Cerebellar nuclear complex (tissue), 1 donor: ENCODE data around the gene PLCL2.
"Not testable (repeated sequence)": the region's sequence is repeated elsewhere in the genome, so short reads cannot be mapped to it uniquely, and the experiment has no call there.

ENCODE experiments used
- DNase-seq, 2 experiments: peaks; one replicate each; lab custom pipeline; 2025; lab: John Stamatoyannopoulos, UW

PLCL2 gene

DNA sequence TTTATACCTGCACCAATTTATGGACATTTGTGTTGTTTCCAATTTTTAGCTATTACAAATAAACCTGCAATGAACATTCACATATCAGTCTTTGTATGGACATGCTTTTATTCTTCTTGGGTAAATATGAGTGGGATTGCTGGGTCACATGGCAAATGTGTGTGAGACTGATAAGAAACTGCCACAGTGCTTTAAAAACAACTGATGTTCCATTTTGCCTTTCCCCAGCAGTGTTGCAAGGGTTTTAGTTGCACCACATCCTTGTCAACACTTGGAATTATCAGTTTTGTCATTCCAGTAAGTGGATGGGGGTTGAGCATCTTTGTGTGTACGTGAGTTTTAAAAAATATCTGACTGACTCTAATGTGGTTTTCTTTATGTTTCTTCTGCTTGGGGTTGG, 191.2 kb downstream of the PLCL2 start:
- no peak for DNase-seq

DNA sequence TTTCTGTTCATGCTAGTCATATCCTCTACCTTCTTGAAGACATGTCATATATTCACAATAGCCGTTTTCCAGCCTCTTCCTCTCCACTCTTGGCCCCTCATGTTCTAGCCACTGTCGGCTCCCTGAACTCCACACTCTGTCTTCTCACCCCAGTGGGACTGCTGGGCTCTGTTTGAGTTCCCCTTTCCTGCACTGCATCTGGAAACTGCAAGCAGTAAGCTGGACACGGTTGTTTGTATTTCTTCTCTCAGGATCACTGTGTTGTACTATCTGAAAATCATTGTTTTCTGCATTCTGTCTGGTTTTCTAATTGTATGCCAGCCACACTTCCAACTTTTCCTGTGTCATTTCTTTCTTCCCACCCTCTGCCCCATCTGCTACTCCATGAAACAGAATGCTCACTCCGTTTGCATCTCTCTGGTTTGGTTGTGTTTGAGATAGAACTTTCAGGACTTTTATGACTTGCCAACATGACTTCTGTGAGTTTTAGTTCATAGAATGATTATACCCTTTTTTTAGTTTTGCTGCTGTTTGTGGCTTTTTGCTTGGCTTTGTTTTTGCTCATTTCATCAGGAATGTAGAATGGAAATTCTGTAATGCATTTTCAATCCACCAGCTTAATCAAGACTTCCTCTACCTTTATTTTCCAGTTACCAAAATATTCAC, 192.3 kb downstream of the PLCL2 start:
- DNase-seq: no peak

GRCh38 chr3:17077606-17078005, 192.9 kb downstream of the PLCL2 start:
- DNase-seq: no peak

- DNase-seq: no peak
Measured at GRCh38 chr3:17078926-17079465, 194.2 kb downstream of the PLCL2 start.

- no peak for DNase-seq
Measured at GRCh38 chr3:17079933-17080332, 195.2 kb downstream of the PLCL2 start.

- DNase-seq: no peak
Measured at GRCh38 chr3:17081520-17081919, 196.8 kb downstream of the PLCL2 start.

- DNase-seq: no peak
Measured at GRCh38 chr3:17087509-17087908, 202.8 kb downstream of the PLCL2 start.

GRCh38 chr3:17088017-17088416, 203.3 kb downstream of the PLCL2 start:
- no peak for DNase-seq

- DNase-seq: no peak
Measured at GRCh38 chr3:17088602-17089313, 204.0 kb downstream of the PLCL2 start.

DNA sequence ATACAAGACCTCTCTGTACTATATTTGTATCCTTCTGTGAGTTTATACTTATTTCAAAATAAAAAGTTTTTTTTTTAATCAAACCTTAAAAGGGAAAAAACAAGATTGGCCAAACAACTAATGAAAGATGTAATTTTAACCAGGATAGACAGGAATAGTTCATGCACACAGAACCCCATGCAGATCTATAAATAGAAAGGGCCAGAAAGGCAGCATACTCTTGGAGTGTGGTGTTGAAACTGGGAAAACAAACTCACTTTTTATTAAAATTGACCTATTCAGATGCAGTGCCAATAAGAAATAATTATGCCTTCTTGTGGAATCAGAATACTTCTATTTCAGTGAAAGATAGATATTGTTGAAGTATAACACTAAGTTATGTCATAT, 204.6 kb downstream of the PLCL2 start:
- no peak for DNase-seq

DNA sequence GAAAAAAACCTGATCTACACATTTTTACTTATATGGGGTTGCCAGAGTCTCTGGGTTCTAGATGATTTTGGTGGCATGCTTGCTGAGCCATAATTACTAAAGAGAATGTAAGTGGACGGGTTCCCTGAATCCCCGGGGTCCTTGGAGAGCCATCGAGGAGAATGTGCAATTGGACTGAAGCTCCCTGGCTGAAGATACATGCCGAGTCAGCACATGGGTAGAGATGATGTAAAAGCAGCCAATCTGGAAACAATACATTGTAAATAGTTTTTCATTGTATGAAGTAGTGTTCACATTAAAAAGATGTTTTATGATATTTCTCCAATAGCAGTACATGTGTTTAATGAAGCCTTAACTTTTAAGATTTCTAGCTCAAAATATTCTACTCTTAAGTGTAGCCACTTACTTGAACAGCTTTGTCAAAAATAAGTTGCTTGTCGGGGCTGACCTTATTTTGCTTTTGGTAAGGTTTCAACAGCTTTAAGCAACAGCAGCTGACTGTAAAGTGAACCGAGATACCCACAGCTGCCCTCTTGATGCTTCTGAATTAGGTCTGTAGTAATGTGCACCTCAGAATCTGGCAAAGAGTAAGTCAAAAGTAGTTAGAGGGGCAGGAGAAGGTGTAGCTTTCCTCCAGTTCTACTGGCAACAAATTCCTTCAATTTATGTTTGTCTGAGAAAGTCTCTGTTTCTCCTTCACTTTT, 205.7 kb downstream of the PLCL2 start:
- DNase-seq: no peak

DNA sequence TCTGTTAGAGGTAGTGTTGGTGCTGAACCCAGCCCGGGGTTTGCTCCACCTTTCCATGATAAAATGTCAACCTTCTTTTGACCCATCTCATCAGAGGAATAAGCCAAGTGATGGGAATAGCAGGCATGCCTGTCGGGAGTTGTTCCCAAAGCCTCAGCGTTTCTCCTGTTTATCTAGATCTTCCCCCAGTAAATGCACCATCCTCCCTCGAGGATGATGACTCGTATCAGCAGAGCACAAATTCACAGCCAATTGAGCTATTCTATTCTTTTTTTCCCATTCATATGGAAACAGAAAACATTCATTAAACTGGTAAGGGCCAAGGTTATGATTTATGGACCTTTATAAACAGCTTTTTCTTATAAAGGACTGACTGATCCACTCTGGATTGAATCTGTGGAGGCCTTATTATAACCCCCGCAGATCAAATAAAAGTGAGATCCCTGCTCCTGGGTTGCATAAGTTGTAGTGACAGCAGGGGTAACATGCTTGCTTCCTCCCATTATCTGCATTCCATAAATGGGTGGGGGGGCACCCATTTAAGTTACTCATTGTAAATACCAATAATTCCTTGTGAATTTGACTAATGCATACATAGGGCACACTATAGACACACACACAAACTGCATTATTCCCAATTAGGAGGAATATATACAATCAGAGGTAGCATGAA, 207.3 kb downstream of the PLCL2 start:
- no peak for DNase-seq

DNA sequence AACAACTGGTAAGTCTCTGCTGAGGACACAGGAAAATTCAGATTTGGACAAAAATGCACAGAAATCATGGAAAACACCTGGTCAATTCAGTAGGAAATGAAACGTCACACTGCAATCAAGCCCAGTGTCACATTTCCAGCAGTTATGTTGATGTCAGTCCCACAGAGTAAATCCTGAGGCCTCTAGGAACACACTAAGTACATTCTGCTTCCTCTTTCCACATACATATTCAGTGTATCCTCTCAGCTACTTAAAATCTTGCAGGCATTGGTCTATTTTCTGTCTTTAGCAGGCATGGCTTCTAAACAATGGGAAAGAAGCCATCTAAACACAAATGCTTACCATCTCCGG, 207.8 kb downstream of the PLCL2 start:
- DNase-seq: no peak

GRCh38 chr3:17094551-17094950, 209.8 kb downstream of the PLCL2 start:
- no peak for DNase-seq

DNA sequence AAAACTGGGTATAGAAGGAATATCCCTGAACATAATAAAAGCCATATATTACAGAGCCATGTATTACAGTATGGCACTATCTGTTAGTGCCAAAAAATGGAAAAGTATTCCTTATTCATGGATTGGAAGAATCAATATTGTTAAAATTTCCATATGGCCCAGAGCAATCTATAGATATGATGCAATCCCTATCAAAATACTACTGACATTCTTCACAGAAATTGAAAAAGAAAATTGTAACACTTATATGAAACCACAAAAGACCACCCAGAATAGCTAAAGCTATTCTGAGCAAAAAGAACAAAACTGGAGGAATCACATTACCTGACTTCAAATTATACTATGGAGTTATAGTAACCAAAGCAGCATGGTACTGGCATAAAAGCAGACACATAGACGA, 218.8 kb downstream of the PLCL2 start:
- DNase-seq: no peak

DNA sequence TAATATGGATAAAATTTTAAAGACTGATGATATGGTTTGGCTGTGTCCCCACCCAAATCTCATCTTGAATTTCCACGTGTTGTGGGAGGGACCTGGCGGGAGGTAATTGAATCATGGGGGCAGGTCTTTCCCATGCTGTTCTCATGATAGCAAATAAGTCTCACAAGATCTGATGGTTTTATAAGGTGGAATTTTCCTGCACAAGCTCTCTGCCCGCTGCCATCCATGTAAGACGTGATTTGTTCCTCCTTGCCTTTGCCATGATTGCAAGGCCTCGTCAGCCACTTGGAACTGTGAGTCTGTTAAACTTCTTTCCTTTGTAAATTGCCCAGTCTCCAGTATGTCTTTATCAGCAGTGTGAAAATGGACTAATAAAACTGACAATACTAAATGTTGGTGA, 222.0 kb downstream of the PLCL2 start:
- not testable (repeated sequence) for DNase-seq

- no peak for DNase-seq
Measured at GRCh38 chr3:17110660-17111396, 226.1 kb downstream of the PLCL2 start.

GRCh38 chr3:17111586-17111985, 226.8 kb downstream of the PLCL2 start:
- no peak for DNase-seq

- no peak for DNase-seq
Measured at GRCh38 chr3:17115186-17115585, 230.4 kb downstream of the PLCL2 start.

GRCh38 chr3:17116007-17116600, 231.3 kb downstream of the PLCL2 start:
- peak in 1 of 2 experiments; percentile 14 for DNase-seq

GRCh38 chr3:17118771-17119170, 234.0 kb downstream of the PLCL2 start:
- no peak for DNase-seq
